HL-60 (cell line): ENCODE results near the gene GLIS1.

Source experiments
- DNase-seq, 2 experiments: peaks; one replicate each; pipeline ENCODE4 v3.0.0-alpha.2; 2010 to 2020; ENCODE audit warnings: low read depth in 1 of 2, low spot score in 1 of 2
- H3K27ac ChIP-seq: fragments of 250-450 bp; sonication (Bioruptor Pico); replicated peaks from 2 replicates; pipeline ENCODE4 v1.5.1; 2020; ENCODE audit warnings: mild to moderate bottlenecking, moderate library complexity
- H3K27me3 ChIP-seq: fragments of 250-450 bp; sonication (Bioruptor Pico); 2 replicates; pipeline ENCODE4 v1.5.1; 2021; ENCODE audit warnings: mild to moderate bottlenecking, moderate library complexity; ENCODE audit not compliant: insufficient read depth, poor library complexity, severe bottlenecking
- H3K4me3 ChIP-seq: replicated peaks from 2 replicates; pipeline ENCODE4 v1.5.1; 2011; ENCODE audit warnings: mild to moderate bottlenecking, control low read depth, low read length; ENCODE audit not compliant: insufficient read depth
- CTCF ChIP-seq: IDR thresholded peaks from one replicate; pipeline ENCODE4 v1.5.1; 2011; ENCODE audit warnings: low read length, control low read depth, inconsistent platforms; ENCODE audit not compliant: insufficient read depth
- GABPA ChIP-seq: IDR thresholded peaks from 2 replicates; pipeline ENCODE4 v1.6.1; 2012; ENCODE audit warnings: low read depth
- POLR2AphosphoS5 ChIP-seq: IDR thresholded peaks from 2 replicates; pipeline ENCODE4 v1.6.1; 2012; ENCODE audit warnings: low read depth
- SPI1 ChIP-seq: IDR thresholded peaks from 2 replicates; pipeline ENCODE4 v1.6.1; 2012; ENCODE audit warnings: low read depth, mild to moderate bottlenecking, borderline replicate concordance
- TF ChIP-seq, protein P1 (sequence below): IDR thresholded peaks from 2 replicates; pipeline ENCODE4 v1.6.1; 2012; ENCODE audit warnings: low read depth; ENCODE audit not compliant: insufficient replicate concordance

Gene GLIS1

GRCh38 chr1:53617851-53618499 lies 121.0 kb downstream of the GLIS1 start:
- TF ChIP-seq GABPA = no peak
- TF ChIP-seq, protein P1, sequence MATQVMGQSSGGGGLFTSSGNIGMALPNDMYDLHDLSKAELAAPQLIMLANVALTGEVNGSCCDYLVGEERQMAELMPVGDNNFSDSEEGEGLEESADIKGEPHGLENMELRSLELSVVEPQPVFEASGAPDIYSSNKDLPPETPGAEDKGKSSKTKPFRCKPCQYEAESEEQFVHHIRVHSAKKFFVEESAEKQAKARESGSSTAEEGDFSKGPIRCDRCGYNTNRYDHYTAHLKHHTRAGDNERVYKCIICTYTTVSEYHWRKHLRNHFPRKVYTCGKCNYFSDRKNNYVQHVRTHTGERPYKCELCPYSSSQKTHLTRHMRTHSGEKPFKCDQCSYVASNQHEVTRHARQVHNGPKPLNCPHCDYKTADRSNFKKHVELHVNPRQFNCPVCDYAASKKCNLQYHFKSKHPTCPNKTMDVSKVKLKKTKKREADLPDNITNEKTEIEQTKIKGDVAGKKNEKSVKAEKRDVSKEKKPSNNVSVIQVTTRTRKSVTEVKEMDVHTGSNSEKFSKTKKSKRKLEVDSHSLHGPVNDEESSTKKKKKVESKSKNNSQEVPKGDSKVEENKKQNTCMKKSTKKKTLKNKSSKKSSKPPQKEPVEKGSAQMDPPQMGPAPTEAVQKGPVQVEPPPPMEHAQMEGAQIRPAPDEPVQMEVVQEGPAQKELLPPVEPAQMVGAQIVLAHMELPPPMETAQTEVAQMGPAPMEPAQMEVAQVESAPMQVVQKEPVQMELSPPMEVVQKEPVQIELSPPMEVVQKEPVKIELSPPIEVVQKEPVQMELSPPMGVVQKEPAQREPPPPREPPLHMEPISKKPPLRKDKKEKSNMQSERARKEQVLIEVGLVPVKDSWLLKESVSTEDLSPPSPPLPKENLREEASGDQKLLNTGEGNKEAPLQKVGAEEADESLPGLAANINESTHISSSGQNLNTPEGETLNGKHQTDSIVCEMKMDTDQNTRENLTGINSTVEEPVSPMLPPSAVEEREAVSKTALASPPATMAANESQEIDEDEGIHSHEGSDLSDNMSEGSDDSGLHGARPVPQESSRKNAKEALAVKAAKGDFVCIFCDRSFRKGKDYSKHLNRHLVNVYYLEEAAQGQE = no peak
- TF ChIP-seq SPI1 = no peak
- TF ChIP-seq CTCF = no peak
- no peak for TF ChIP-seq POLR2AphosphoS5
- no peak overlapping the region for H3K27ac ChIP-seq

DNA sequence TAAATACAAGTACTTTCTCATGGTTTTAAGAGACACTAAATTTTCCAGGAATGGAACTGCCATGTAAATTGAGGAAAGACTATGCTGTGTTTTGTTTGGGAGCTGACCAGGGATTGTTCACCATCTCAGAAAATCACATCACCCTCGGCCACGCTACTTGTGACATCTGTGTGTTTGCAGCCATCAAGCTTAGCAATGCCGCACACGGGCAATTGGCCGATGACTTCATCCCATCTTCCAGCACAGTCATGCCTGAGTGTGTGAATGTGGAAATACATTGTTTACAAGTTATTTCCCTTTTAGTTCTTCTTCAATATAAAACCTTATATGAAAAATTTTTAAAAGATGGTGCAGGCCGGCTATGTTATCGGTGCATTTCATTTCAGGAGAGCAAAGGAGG lies 121.6 kb downstream of the GLIS1 start:
- TF ChIP-seq GABPA (no peak), CTCF (no peak), SPI1 (no peak), POLR2AphosphoS5 (no peak)
- TF ChIP-seq, protein P1 = no peak
- Histone ChIP-seq H3K27me3 (no peaks in the 10 kb centered on the region), H3K4me3 (no peak overlapping the region), H3K27ac (no peak overlapping the region)
- no peak for DNase-seq

More at GRCh38 chr1:53617851-53618499, 121.0 kb downstream of the GLIS1 start:
- Histone ChIP-seq H3K4me3 (no peak overlapping the region), H3K27me3 (no peaks in the 10 kb centered on the region)
- DNase-seq = no peak

GRCh38 chr1:53616927-53617326 lies 122.0 kb downstream of the GLIS1 start:
- H3K27me3 ChIP-seq = no peaks in the 10 kb centered on the region
- no peak overlapping the region for H3K27ac ChIP-seq
- DNase-seq = no peak
- TF ChIP-seq POLR2AphosphoS5 (no peak), SPI1 (no peak), GABPA (no peak), CTCF (no peak)
- TF ChIP-seq, protein P1 = no peak
- no peak overlapping the region for H3K4me3 ChIP-seq
